GM10266 (cell line): ENCODE data around the gene RPL18.
A peak's percentile ranks its signal among the peaks of the same experiment; 100 is the strongest.

Experiments used
- DNase-seq: peaks from one replicate; pipeline ENCODE4 v3.0.0; 2012; ENCODE audit errors: extremely low spot score
- CTCF ChIP-seq: IDR thresholded peaks from 2 replicates; pipeline ENCODE4 v1.5.1; 2012; ENCODE audit warnings: mild to moderate bottlenecking, low read depth; ENCODE audit not compliant: control insufficient read depth, insufficient read depth; ENCODE audit errors: missing control alignments

The RPL18 gene

GRCh38 chr19:48636859-48637448 lies 18.0 kb upstream of the RPL18 start, which contains the start of gene DBP:
Gene DBP, minus strand, starts transcription at chr19:48637379. Its CDS starts 385 bp downstream, at chr19:48636994.
- TF ChIP-seq CTCF, result no peak
- peak; percentile 47 for DNase-seq

- DNase-seq, result no peak
Measured at GRCh38 chr19:48635966-48636858, 17.2 kb upstream of the RPL18 start.

GRCh38 chr19:48635263-48635965 lies 16.4 kb upstream of the RPL18 start:
- TF ChIP-seq CTCF, result no peak
- DNase-seq, result peak; percentile 94

More at GRCh38 chr19:48635966-48636858, 17.2 kb upstream of the RPL18 start:
- TF ChIP-seq CTCF, result no peak

GRCh38 chr19:48634424-48635262 lies 15.7 kb upstream of the RPL18 start:
- peak; percentile 92 for DNase-seq
- TF ChIP-seq CTCF, result no peak

- no peak for TF ChIP-seq CTCF
- no peak for DNase-seq
Measured at GRCh38 chr19:48634036-48634342, 15.0 kb upstream of the RPL18 start.

- TF ChIP-seq CTCF, result no peak
Measured at GRCh38 chr19:48633148-48634035, 14.4 kb upstream of the RPL18 start.

More at GRCh38 chr19:48633148-48634035, 14.4 kb upstream of the RPL18 start:
- DNase-seq, result no peak
